Astrocyte of the spinal cord (primary cell): ENCODE results near the gene ERC1.
"Not testable (repeated sequence)": the region's sequence is repeated elsewhere in the genome, so short reads cannot be mapped to it uniquely, and the experiment has no call there.

Experiments used
- DNase-seq: peaks from one replicate; pipeline ENCODE4 v3.0.0; 2011; ENCODE audit warnings: low read depth, low spot score
- H3K4me3 ChIP-seq: 2 replicates; pipeline ENCODE4 v1.5.1; 2011; ENCODE audit warnings: low read depth, mild to moderate bottlenecking, low read length, moderate library complexity
- in situ Hi-C: cut with HindIII; loops from 2 replicates; pipeline ENCODE4 v1.10.0; 2017; ENCODE audit warnings: low sequenced_read_pairs
- TF ChIP-seq, protein P1 (sequence below): IDR thresholded peaks from 2 replicates; pipeline ENCODE4 v1.5.1; 2012; ENCODE audit warnings: low read depth, mild to moderate bottlenecking, low read length, inconsistent platforms

The ERC1 gene

DNA sequence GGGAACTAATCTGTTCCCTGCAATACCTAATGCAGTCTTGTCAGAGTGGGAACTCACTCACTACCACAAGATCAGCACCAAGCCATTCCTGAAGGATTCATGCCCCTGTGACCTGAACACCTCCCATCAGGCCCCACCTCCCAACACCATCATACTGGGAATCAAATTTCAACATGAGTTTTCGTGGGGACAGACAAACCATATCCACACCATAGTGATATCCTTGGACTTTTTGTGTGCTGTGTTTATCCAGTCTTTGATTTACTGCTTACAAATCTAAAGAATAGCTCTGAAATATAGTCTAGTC lies 359.9 kb downstream of the ERC1 start:
- in situ Hi-C loops = no loop called here

DNA sequence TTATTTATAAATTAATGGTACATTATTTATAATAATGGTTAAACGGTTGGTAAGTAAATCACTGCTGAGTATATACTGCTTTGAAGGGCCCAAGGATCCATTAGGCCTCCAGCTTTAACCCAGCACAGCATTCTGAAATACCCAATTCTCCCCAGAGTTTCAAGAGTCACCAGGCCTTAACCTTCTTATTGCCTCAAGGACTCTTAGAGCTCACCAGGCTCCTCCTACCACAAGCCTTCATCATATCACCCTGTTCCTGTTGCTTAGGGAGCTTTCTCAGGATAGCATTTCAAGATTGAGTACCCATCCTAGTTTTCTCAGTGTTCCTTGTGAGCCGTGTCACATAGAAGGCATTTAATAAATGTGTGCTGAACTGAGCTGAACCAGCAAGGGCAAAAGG lies 360.9 kb downstream of the ERC1 start:
- in situ Hi-C loops = no loop called here
- peak; percentile 52 for DNase-seq
- no peak overlapping the region for H3K4me3 ChIP-seq
- TF ChIP-seq, protein P1, sequence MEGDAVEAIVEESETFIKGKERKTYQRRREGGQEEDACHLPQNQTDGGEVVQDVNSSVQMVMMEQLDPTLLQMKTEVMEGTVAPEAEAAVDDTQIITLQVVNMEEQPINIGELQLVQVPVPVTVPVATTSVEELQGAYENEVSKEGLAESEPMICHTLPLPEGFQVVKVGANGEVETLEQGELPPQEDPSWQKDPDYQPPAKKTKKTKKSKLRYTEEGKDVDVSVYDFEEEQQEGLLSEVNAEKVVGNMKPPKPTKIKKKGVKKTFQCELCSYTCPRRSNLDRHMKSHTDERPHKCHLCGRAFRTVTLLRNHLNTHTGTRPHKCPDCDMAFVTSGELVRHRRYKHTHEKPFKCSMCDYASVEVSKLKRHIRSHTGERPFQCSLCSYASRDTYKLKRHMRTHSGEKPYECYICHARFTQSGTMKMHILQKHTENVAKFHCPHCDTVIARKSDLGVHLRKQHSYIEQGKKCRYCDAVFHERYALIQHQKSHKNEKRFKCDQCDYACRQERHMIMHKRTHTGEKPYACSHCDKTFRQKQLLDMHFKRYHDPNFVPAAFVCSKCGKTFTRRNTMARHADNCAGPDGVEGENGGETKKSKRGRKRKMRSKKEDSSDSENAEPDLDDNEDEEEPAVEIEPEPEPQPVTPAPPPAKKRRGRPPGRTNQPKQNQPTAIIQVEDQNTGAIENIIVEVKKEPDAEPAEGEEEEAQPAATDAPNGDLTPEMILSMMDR = no peak

More for the DNA sequence above, 359.9 kb downstream of the ERC1 start:
- H3K4me3 ChIP-seq = no peak overlapping the region
- TF ChIP-seq, protein P1 = no peak
- DNase-seq = no peak

DNA sequence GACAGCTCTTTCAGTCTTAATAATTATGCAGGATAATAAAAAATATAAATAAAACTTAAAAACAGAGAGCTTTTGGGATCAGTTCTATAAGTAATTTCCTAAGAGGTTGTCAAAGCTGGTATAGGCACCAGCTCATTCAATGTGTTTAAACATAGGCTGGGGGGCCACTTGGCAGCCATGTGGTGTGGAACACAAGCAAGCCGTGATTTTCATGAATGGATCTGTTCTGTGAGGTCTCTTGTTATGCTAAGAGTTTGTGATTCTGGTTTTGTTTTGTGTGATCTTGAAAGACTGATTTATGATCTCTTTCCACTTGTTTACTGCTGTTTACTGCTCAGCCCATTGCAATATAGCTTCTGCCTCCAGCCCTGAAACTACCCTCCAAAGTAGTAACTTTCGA lies 362.4 kb downstream of the ERC1 start:
- TF ChIP-seq, protein P1 = no peak
- in situ Hi-C loops = no loop called here
- no peak for DNase-seq
- H3K4me3 ChIP-seq = no peak overlapping the region

DNA sequence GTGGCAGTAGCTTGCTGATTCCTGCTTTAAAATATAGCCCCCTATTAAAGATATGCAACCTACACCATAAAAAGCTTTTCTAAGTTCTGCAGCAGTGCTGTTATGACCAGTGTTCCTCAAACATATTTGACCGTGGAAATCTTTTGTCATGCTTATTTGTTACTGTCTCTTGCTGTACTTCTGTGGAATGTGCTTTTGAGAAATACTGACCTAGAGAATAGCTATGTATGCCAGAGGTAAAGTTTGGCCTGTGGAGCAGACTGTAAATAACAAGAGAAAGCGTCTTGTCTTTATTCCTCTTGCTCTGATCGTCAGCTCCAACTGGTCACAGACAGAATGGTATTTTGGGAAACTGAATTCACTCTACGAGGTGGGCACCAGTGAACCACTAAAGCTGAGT lies 364.4 kb downstream of the ERC1 start:
- in situ Hi-C loops = no loop called here
- H3K4me3 ChIP-seq = no peak overlapping the region
- TF ChIP-seq, protein P1 = no peak
- DNase-seq = no peak

DNA sequence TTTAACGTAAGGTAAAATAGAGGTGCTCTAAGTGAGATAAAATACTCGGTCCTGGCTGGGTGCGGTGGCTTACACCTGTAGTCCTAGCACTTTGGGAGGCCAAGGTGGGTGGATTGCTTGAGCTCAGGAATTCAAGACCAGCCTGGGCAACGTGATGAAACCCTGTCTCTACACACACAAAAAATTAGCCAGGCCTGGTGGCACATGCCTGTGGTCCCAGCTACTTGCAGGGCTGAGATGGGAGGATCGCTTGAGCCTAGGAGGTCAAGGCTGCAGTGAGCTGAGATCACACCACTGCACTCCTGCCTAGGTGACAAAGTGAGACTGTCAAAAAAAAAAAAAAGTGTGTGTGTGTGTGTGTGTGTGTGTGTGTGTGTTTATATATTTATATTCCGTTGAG lies 364.8 kb downstream of the ERC1 start:
- H3K4me3 ChIP-seq, in situ Hi-C loops: not testable (repeated sequence)

DNA sequence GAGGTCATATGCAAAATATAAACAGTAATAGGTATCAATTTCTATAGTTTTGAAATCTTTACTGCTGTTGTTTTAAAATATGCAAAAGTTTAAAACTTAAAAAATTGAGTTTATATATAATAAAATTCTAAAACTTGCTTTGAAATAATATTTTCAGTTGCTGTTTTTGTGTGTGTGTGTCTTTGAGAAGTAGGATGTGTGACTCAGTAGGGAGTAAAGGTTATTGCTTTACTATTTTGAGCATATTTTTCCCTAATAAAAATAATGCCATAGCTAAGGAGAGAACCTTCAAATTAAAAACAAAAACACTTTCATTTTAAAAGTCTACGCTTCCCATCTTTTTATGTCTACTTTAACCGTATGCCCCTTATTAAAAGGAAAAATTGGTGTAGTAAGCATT lies 365.3 kb downstream of the ERC1 start:
- no peak for DNase-seq
- TF ChIP-seq, protein P1 = no peak
- H3K4me3 ChIP-seq = no peak overlapping the region
- in situ Hi-C loops = no loop called here

More for the DNA sequence above, 364.8 kb downstream of the ERC1 start:
- DNase-seq = not testable (repeated sequence)

DNA sequence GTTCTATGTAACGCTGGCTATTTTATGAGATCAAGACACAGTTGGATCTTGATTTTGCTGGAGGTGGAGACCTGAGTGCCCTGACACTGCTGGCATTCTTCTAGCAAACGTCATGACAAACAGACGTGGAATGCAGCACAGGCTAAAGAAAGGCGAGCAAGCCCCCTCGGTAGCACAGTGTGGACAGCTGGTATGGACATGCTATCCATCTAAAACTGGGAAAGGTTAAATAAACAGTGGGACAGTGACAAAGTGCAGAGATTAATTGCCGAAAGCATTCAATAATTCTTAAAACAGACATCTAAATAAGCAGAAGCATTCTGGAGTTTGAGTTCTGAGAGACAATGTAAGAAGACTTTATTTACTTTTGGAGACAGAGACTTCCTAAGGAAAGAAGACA lies 366.1 kb downstream of the ERC1 start:
- TF ChIP-seq, protein P1 = no peak
- in situ Hi-C loops = no loop called here
- DNase-seq = peak; percentile 31
- no peak overlapping the region for H3K4me3 ChIP-seq
